ENCODE measurements around the gene KIF5A. TPM values are rescaled to one million over a fixed set of nuclear protein-coding genes. Genes with fewer than 3 reads are reported as not detected.
"Not testable (repeated sequence)": the region's sequence is repeated elsewhere in the genome, so short reads cannot be mapped to it uniquely, and the experiment has no call there.

Gene KIF5A
- total RNA-seq (2014; rRNA removed; shearing (Covaris generic)): 0.30 and 0.37 TPM in 2 replicates

- peak; percentile 18 for DNase-seq (ENCODE audit: low read depth)
Observed at GRCh38 chr12:57549909-57550640, at the start of gene KIF5A. Gene KIF5A (plus strand): TSS chr12:57550044. CDS start chr12:57550272, 228 bp downstream.

- no peak for DNase-seq (ENCODE audit: low read depth)
Observed at GRCh38 chr12:57500213-57500612, 49.6 kb upstream of the KIF5A start.

GRCh38 chr12:57502311-57502969, 47.4 kb upstream of the KIF5A start:
- DNase-seq (ENCODE audit: low read depth): not testable (repeated sequence)

GRCh38 chr12:57506541-57506940, 43.3 kb upstream of the KIF5A start:
- not testable (repeated sequence) for DNase-seq (ENCODE audit: low read depth)

- not testable (repeated sequence) for DNase-seq (ENCODE audit: low read depth)
Observed at GRCh38 chr12:57507796-57508195, 42.0 kb upstream of the KIF5A start.

- DNase-seq (ENCODE audit: low read depth): no peak
Observed at GRCh38 chr12:57511161-57511560, 38.7 kb upstream of the KIF5A start.

- no peak for DNase-seq (ENCODE audit: low read depth)
Observed at GRCh38 chr12:57511588-57512325, 38.1 kb upstream of the KIF5A start.

- DNase-seq (ENCODE audit: low read depth): no peak
Observed at GRCh38 chr12:57512665-57513064, 37.2 kb upstream of the KIF5A start.

- no peak for DNase-seq (ENCODE audit: low read depth)
Observed at GRCh38 chr12:57513266-57513665, 36.6 kb upstream of the KIF5A start.

- not testable (repeated sequence) for DNase-seq (ENCODE audit: low read depth)
Observed at GRCh38 chr12:57513677-57514076, 36.2 kb upstream of the KIF5A start.

- not testable (repeated sequence) for DNase-seq (ENCODE audit: low read depth)
Observed at GRCh38 chr12:57514246-57514645, 35.6 kb upstream of the KIF5A start.

- DNase-seq (ENCODE audit: low read depth): peak; percentile 19
Observed at GRCh38 chr12:57514720-57515407, 35.0 kb upstream of the KIF5A start.

- DNase-seq (ENCODE audit: low read depth): no peak
Observed at GRCh38 chr12:57515408-57515933, 34.4 kb upstream of the KIF5A start.

GRCh38 chr12:57515934-57516541, 33.8 kb upstream of the KIF5A start:
- peak; percentile 10 for DNase-seq (ENCODE audit: low read depth)

- no peak for DNase-seq (ENCODE audit: low read depth)
Observed at GRCh38 chr12:57516617-57517153, 33.2 kb upstream of the KIF5A start.

GRCh38 chr12:57517187-57517586, 32.7 kb upstream of the KIF5A start:
- peak; percentile 47 for DNase-seq (ENCODE audit: low read depth)

GRCh38 chr12:57517718-57518117, 32.1 kb upstream of the KIF5A start:
- DNase-seq (ENCODE audit: low read depth): not testable (repeated sequence)

- DNase-seq (ENCODE audit: low read depth): no peak
Observed at GRCh38 chr12:57518176-57518919, 31.5 kb upstream of the KIF5A start.

- DNase-seq (ENCODE audit: low read depth): peak; percentile 43
Observed at GRCh38 chr12:57518920-57519795, 30.7 kb upstream of the KIF5A start.

Measured in M059J (cell line).